Measurements from ENCODE around the gene APMAP.
"Not testable (repeated sequence)": the region's sequence is repeated elsewhere in the genome, so short reads cannot be mapped to it uniquely, and the experiment has no call there.

The APMAP gene

DNA sequence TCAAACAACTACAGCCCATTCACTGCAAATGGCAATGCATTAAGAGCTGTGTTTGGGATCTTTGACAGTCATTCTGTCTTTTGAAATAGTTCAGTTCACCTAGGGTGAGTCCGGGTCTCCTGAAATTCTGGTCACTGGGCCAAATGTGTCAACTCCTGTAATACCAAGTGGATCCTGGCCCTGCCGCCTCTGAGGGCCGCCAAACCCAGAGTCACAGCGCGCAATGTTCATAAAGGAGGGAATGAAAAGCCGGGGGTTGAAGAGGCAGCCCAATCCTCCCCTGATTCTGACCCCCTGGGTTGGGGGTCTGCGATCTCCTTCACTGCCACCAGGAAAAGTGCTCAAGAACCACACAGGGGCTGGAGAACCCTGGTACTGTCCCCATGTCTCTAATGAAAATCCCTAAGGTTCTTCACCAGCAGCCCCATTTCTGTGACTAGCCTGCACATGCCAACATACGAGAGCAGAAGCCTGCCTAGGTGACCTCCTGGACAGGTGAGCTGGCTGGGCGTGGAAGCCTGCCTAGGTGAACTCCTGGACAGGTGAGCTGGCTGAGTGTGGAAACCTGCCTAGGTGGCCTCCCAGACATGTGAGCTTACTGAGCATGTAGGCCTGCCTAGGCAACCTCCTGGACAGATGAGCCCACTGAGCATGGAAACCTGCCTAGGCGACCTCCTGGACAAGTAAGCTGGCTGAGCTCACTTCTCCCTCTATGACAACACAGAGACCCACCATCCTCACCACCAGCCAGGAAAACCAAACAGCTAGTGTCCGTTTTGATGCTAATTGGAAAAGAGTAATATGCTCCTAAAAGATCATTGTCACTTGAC lies 16.1 kb upstream of the APMAP start:
- Histone ChIP-seq H3K36me3 (peaks cover 88% of the 10 kb centered on the region), H3K27ac (no peak overlapping the region), H4K20me1 (peaks cover 9% of the 10 kb centered on the region; the same call in 1 of the 2 replicates), H3K9ac (no peak overlapping the region), H3K9me3 (no peaks in the 10 kb centered on the region), H3K4me3 (no peak overlapping the region), H3K4me1 (peaks cover 11% of the 10 kb centered on the region; the same call in 1 of the 2 replicates), H3K4me2 (no peak overlapping the region), H3K27me3 (no peaks in the 10 kb centered on the region)
- no peak for TF ChIP-seq Cebpa-rat (IDR thresholded peaks at IDR 0.05)

DNA sequence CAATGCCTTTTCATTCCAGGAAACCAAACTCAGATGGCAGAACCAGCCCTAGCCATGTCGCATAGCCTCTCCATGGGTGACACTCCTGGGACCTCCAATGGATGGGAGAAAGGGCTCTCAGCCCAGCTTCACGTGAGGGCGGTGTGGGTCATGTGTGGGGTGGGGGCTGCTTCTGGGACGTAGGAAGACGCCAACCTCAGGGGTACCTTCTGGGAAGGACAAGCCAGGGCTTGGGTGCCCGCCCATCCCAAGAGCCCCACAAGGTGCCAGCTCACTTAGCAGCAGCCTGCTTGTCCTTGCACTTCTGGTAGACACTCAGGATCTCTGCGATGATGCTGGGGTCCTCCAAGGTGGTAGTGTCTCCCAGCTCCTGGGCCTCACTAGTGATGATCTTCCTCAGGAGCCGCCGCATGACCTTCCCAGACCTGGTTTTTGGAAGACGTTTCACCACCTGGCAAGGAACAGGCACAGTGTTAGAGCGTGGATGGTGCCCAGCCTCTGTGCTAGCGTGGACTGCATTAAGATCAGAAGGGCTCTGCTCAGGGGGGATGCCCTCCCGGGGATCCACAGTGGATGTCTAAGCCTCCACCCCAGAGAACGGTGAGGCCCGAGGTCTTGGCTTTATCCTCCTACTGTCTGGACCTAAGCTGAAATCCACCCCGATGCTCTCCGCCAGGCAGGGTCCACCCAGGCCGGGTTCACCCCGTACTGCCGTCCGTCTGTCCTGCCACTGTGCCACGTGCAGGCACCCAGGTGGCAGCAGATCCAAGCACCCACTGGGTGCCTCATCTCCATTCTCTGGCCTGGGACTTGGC lies 15.1 kb upstream of the APMAP start:
- peaks cover 7% of the 10 kb centered on the region; the same call in 1 of the 2 replicates for H4K20me1 ChIP-seq
- H3K4me1 ChIP-seq, result peaks cover 9% of the 10 kb centered on the region; the same call in 1 of the 2 replicates
- no peaks in the 10 kb centered on the region for H3K27me3 ChIP-seq
- no peak overlapping the region for H3K4me3 ChIP-seq
- no peak overlapping the region for H3K4me2 ChIP-seq
- no peak overlapping the region for H3K27ac ChIP-seq
- H3K9me3 ChIP-seq, result no peaks in the 10 kb centered on the region
- no peak for TF ChIP-seq Cebpa-rat (IDR thresholded peaks at IDR 0.05)
- H3K36me3 ChIP-seq, result peaks cover 83% of the 10 kb centered on the region
- no peak overlapping the region for H3K9ac ChIP-seq

- Histone ChIP-seq H4K20me1 (peaks cover 3% of the 10 kb centered on the region; the same call in 1 of the 2 replicates), H3K4me1 (peaks cover 9% of the 10 kb centered on the region; the same call in 1 of the 2 replicates), H3K27ac (no peak overlapping the region), H3K9me3 (no peaks in the 10 kb centered on the region), H3K27me3 (no peaks in the 10 kb centered on the region), H3K4me2 (no peak overlapping the region), H3K36me3 (peaks cover 75% of the 10 kb centered on the region), H3K4me3 (no peak overlapping the region), H3K9ac (no peak overlapping the region)
- no peak for TF ChIP-seq Cebpa-rat (IDR thresholded peaks at IDR 0.05)
These were observed 14.0 kb upstream of the APMAP start for GRCh38 chr20:25006431-25007167.

DNA sequence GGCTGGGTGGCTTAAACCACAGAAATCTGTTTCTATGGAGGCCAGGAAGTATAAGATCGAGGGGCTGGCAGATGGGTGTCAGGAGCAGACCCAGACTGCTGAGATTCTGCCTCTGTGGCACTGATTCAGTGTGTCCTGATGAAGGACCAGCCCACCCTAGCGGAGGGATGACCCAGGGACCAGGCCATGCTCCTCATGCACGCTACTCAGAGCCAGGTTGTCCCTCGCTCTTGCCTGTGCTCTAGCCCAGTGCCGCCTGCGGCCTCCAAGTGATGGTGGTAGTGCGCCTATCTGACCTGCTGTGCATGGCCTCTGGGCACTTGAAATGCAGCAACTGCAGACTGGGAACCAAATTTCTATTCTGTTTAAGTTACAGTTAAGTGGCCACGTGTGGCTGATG lies 13.1 kb upstream of the APMAP start:
- H3K36me3 ChIP-seq, result peaks cover 65% of the 10 kb centered on the region

DNA sequence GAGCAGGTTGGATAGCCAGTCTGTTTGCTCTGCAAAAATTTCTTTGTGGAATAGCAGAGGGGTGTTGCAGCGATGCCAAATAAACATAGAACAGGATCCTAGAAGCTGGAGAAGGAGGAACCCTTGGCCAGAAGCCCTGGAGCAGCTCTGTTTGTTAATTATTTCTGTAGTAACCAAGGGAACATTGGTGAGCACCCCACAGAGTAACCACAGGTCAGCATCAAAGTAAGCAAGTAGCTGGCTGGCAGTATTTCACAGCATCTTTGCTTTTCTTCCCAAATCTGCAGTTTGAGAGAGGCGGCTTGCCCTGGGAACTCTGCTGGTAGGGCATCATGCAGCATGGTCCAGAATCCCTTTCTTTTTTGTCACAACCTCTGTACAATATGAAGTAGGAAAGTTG lies 12.7 kb upstream of the APMAP start:
- Histone ChIP-seq H3K4me3 (no peak overlapping the region), H3K9me3 (no peaks in the 10 kb centered on the region), H3K9ac (no peak overlapping the region), H3K27ac (no peak overlapping the region), H3K4me2 (no peak overlapping the region), H4K20me1 (no peaks in the 10 kb centered on the region), H3K4me1 (peaks cover 9% of the 10 kb centered on the region; the same call in 1 of the 2 replicates), H3K36me3 (peaks cover 61% of the 10 kb centered on the region), H3K27me3 (no peaks in the 10 kb centered on the region)
- TF ChIP-seq Cebpa-rat (IDR thresholded peaks at IDR 0.05), result no peak

More for the DNA sequence above, 13.1 kb upstream of the APMAP start:
- Histone ChIP-seq H3K27me3 (no peaks in the 10 kb centered on the region), H3K9me3 (no peaks in the 10 kb centered on the region), H3K4me2 (no peak overlapping the region), H3K4me3 (no peak overlapping the region), H3K27ac (no peak overlapping the region), H4K20me1 (no peaks in the 10 kb centered on the region), H3K4me1 (peaks cover 9% of the 10 kb centered on the region; the same call in 1 of the 2 replicates), H3K9ac (no peak overlapping the region)
- TF ChIP-seq Cebpa-rat (IDR thresholded peaks at IDR 0.05), result no peak

GRCh38 chr20:25003002-25003401 lies 10.5 kb upstream of the APMAP start:
- no peak overlapping the region for H3K4me2 ChIP-seq
- no peak overlapping the region for H3K9ac ChIP-seq
- no peak overlapping the region for H3K4me3 ChIP-seq
- H3K27me3 ChIP-seq, result no peaks in the 10 kb centered on the region
- no peak for TF ChIP-seq Cebpa-rat (IDR thresholded peaks at IDR 0.05)
- peaks cover 39% of the 10 kb centered on the region for H3K36me3 ChIP-seq
- no peaks in the 10 kb centered on the region for H4K20me1 ChIP-seq
- H3K27ac ChIP-seq, result no peak overlapping the region
- no peaks in the 10 kb centered on the region for H3K9me3 ChIP-seq
- H3K4me1 ChIP-seq, result no peaks in the 10 kb centered on the region

DNA sequence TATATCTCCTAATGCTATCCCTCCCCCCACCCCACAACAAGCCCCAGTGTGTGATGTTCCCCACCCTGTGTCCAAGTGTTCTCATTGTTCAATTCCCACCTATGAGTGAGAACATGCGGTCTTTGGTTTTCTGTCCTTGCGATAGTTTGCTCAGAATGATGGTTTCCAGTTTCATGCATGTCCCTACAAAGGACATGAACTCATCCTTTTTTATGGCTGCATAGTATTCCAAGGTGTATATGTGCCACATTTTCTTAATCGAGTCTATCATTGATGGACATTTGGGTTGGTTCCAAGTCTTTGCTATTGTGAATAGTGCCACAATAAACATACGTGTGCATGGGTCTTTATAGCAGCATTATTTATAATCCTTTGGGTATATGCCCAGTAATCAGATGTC lies 8.8 kb upstream of the APMAP start:
- H3K27me3 ChIP-seq, H4K20me1 ChIP-seq, H3K4me3 ChIP-seq, H3K4me2 ChIP-seq, H3K4me1 ChIP-seq, H3K9me3 ChIP-seq, H3K27ac ChIP-seq, H3K9ac ChIP-seq: not testable (repeated sequence)
- peaks cover 22% of the 10 kb centered on the region for H3K36me3 ChIP-seq

- no peak overlapping the region for H3K27ac ChIP-seq
These were observed 7.8 kb upstream of the APMAP start for GRCh38 chr20:25000268-25000801.

GRCh38 chr20:24999568-24999967 lies 7.0 kb upstream of the APMAP start:
- H3K27ac ChIP-seq, result no peak overlapping the region
- no peaks in the 10 kb centered on the region for H4K20me1 ChIP-seq
- H3K9ac ChIP-seq, result no peak overlapping the region
- TF ChIP-seq Cebpa-rat (IDR thresholded peaks at IDR 0.05), result no peak
- H3K9me3 ChIP-seq, result no peaks in the 10 kb centered on the region
- peaks cover 20% of the 10 kb centered on the region for H3K4me1 ChIP-seq
- H3K4me2 ChIP-seq, result no peak overlapping the region
- H3K36me3 ChIP-seq, result peaks cover 7% of the 10 kb centered on the region
- H3K4me3 ChIP-seq, result no peak overlapping the region
- no peaks in the 10 kb centered on the region for H3K27me3 ChIP-seq

More at GRCh38 chr20:25000268-25000801, 7.8 kb upstream of the APMAP start:
- H3K27me3 ChIP-seq, result no peaks in the 10 kb centered on the region
- TF ChIP-seq Cebpa-rat (IDR thresholded peaks at IDR 0.05), result no peak
- H4K20me1 ChIP-seq, result no peaks in the 10 kb centered on the region
- H3K4me2 ChIP-seq, result no peak overlapping the region
- peaks cover 12% of the 10 kb centered on the region for H3K36me3 ChIP-seq
- no peak overlapping the region for H3K4me3 ChIP-seq
- no peaks in the 10 kb centered on the region for H3K9me3 ChIP-seq
- no peak overlapping the region for H3K9ac ChIP-seq
- peaks cover 14% of the 10 kb centered on the region for H3K4me1 ChIP-seq

All from BLaER1 (cell line).